ENCODE measurements around the gene UGT1A6. TPM values are rescaled to one million over a fixed set of nuclear protein-coding genes. Genes with fewer than 3 reads are reported as not detected.

The UGT1A6 gene
- total and polyA plus RNA-seq, 2 donors (not counting 3 experiments of a cell fraction or from before 2014, with no cell fraction given), result not detected

DNA sequence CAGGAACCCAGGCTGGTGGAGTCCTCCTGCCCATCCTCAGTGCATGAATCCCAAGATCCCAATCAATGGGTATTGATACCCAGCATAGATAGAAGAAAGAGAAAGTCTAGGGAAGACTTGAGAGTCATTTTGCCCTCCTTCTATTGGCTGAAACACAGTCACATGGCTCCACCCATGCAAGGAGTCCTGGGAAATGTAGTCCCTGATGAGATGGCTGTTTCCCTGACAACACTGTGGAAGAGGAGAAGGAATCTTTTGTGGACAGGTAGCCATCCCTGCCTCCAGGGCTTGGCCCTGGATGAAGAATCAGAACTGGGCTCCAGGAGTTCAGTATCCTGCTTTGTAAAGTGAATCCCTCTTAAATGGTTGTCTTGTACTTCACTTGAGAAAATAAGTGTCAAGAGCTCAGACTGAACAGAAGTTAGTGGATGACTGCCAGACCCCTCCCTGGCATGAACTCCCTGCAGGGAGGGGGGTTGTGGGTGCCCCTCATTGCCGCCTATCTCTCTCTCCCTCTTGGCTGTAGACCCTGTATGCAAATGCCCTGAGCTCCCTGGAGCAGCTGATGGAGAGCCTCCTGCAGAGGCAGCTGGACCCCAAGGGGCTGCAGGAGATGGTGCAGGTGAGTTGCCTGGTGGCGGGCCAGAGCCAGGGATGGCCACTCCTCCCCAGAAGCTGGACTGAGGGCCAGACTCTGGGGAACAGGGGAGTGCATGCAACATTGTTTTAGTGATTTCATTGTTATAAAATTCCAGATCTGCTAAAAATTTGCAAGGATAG is 121.6 kb downstream of the UGT1A6 start:
- no peak overlapping the region for H3K4me2 ChIP-seq (ENCODE audit: insufficient read depth, low read length)
- H3K27ac ChIP-seq (ENCODE audit: insufficient read depth, low read depth, low read length), result no peak overlapping the region
- dilution Hi-C loops (cut with MboI; ENCODE audit: extremely low pct_ligation_motif_present, low sequenced_read_pairs), result no loop called here
- FAIRE-seq, result no peak
- no peak overlapping the region for H2AFZ ChIP-seq (ENCODE audit: low read depth, low read length)
- H3K27me3 ChIP-seq (ENCODE audit: control insufficient read depth in 2 of 2, insufficient read depth in 2 of 2, low read length in 2 of 2), result peaks cover 0 to under 1% of the 10 kb centered on the region in 2 experiments
- H3K36me3 ChIP-seq (ENCODE audit: control insufficient read depth in 2 of 2, extremely low read depth in 1 of 2, insufficient read depth in 2 of 2, low read length in 2 of 2), result no peaks in the 10 kb centered on the region
- intact Hi-C loops (cut with micrococcal nuclease), result no loop called here
- no peaks in the 10 kb centered on the region for H3K4me1 ChIP-seq (ENCODE audit: control insufficient read depth, extremely low read depth, insufficient read depth, low read length)
- no peaks in the 10 kb centered on the region for H3K9me1 ChIP-seq (replicated peaks; ENCODE audit: control insufficient read depth, extremely low read depth, insufficient read depth, low read length)
- ChIA-PET POLR2A (no interaction called here), CTCF (interaction anchor here (1.0 kb wide), 2 partner anchors 22 to 44 kb away, joined by 3 read pairs; no protein-coding TSS in a partner anchor)
- TF ChIP-seq, protein P1, sequence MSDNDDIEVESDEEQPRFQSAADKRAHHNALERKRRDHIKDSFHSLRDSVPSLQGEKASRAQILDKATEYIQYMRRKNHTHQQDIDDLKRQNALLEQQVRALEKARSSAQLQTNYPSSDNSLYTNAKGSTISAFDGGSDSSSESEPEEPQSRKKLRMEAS (IDR thresholded peaks at IDR 0.05; ENCODE audit: insufficient read depth, insufficient read length), result no peak
- no TSS peak for BruUV-seq (replicated peaks)
- no peaks in the 10 kb centered on the region for H4K20me1 ChIP-seq (replicated peaks; ENCODE audit: control insufficient read depth, extremely low read depth, insufficient read depth, low read length)
- H3K9me3 ChIP-seq (replicated peaks; ENCODE audit: control insufficient read depth, insufficient read depth, low read length), result no peaks in the 10 kb centered on the region
- H3K4me3 ChIP-seq (replicated peaks in 1 of 3; ENCODE audit: insufficient read depth in 1 of 3, low read depth in 1 of 3, low read length in 3 of 3), result no peak overlapping the region
- no peaks in the 10 kb centered on the region for H3K79me2 ChIP-seq (ENCODE audit: control insufficient read depth, insufficient read depth, low read length)
- no peak for DNase-seq (ENCODE audit: low read depth, low spot score)
- H3K9ac ChIP-seq (replicated peaks; ENCODE audit: extremely low read depth, insufficient read depth, low read length), result no peak overlapping the region

DNA sequence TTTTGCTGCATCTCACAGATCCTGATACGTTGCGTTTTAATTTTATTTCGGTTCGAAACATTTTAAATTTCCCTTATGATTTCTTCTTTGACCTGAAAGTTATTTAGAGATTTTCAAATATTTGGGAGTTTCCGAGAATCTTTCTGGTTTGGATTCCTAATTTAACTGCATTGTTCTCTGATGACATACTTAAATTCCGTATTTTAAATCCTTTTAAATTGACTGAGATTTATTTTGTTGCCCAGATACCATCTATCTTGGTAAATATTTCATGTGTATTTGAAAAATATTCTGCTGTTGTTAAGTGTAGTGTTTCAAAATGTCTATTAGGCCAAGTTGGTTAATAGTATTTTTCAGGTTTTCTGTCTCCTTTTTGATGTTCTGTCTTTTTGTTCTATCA is 123.2 kb downstream of the UGT1A6 start:
- FAIRE-seq, result no peak
- H3K36me3 ChIP-seq (ENCODE audit: control insufficient read depth in 2 of 2, extremely low read depth in 1 of 2, insufficient read depth in 2 of 2, low read length in 2 of 2), result no peaks in the 10 kb centered on the region
- H3K9ac ChIP-seq (replicated peaks; ENCODE audit: extremely low read depth, insufficient read depth, low read length), result no peak overlapping the region
- CTCF ChIA-PET, result no interaction called here
- POLR2A ChIA-PET, result no interaction called here
- no peak overlapping the region for H3K4me3 ChIP-seq (replicated peaks in 1 of 3; ENCODE audit: insufficient read depth in 1 of 3, low read depth in 1 of 3, low read length in 3 of 3)
- H3K9me3 ChIP-seq (replicated peaks; ENCODE audit: control insufficient read depth, insufficient read depth, low read length), result no peaks in the 10 kb centered on the region
- no peak overlapping the region for H2AFZ ChIP-seq (ENCODE audit: low read depth, low read length)
- no peaks in the 10 kb centered on the region for H4K20me1 ChIP-seq (replicated peaks; ENCODE audit: control insufficient read depth, extremely low read depth, insufficient read depth, low read length)
- no TSS peak for BruUV-seq (replicated peaks)
- H3K27me3 ChIP-seq (ENCODE audit: control insufficient read depth in 2 of 2, insufficient read depth in 2 of 2, low read length in 2 of 2), result no peaks in the 10 kb centered on the region
- no peak for TF ChIP-seq GATA2 (IDR thresholded peaks at IDR 0.05; ENCODE audit: insufficient read depth, insufficient read length, low read depth, low read length)
- H3K4me2 ChIP-seq (ENCODE audit: insufficient read depth, low read length), result no peak overlapping the region
- H3K79me2 ChIP-seq (ENCODE audit: control insufficient read depth, insufficient read depth, low read length), result no peaks in the 10 kb centered on the region
- H3K27ac ChIP-seq (ENCODE audit: insufficient read depth, low read depth, low read length), result no peak overlapping the region
- intact Hi-C loops (cut with micrococcal nuclease), result no loop called here
- DNase-seq (ENCODE audit: low read depth, low spot score), result no peak
- dilution Hi-C loops (cut with MboI; ENCODE audit: extremely low pct_ligation_motif_present, low sequenced_read_pairs), result no loop called here
- no peaks in the 10 kb centered on the region for H3K9me1 ChIP-seq (replicated peaks; ENCODE audit: control insufficient read depth, extremely low read depth, insufficient read depth, low read length)
- no peaks in the 10 kb centered on the region for H3K4me1 ChIP-seq (ENCODE audit: control insufficient read depth, extremely low read depth, insufficient read depth, low read length)
